Astrocyte of the cerebellum (primary cell): ENCODE results near the gene PCNX2.

Source experiments
- DNase-seq: peaks from one replicate; pipeline ENCODE4 v3.0.0-alpha.2; 2011; ENCODE audit warnings: low read depth
- H3K4me3 ChIP-seq: 2 replicates; pipeline ENCODE4 v1.5.1; 2011; ENCODE audit warnings: mild to moderate bottlenecking, low read depth, low read length, moderate library complexity
- in situ Hi-C: cut with HindIII; loops from 2 replicates; pipeline ENCODE4 v1.10.0; 2017; ENCODE audit warnings: low sequenced_read_pairs
- TF ChIP-seq, protein P1 (sequence below): IDR thresholded peaks from 2 replicates; pipeline ENCODE4 v1.5.1; 2012; ENCODE audit warnings: low read length, low read depth, moderate library complexity, mild to moderate bottlenecking; ENCODE audit errors: missing control alignments

Gene PCNX2

DNA sequence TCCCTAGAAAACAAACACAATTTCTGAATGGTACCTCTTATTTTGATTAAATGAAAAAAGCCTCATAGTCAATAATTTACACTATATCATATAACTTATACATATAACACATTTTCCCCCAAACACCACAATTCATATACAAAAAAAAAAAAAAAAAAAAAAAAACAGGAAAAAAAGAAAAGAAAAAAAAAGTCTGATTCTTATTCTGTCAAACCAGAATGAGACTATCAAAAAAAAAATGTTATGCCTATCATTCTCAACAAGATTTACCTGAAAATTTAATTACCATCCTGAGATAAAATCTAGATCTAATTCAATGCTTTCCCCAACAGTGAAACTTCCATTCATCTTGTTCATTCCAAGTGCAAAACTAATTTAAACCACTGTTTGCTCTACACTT lies 86.8 kb downstream of the PCNX2 start:
- in situ Hi-C loops = no loop called here
- H3K4me3 ChIP-seq = no peak overlapping the region
- DNase-seq = no peak
- TF ChIP-seq, protein P1, sequence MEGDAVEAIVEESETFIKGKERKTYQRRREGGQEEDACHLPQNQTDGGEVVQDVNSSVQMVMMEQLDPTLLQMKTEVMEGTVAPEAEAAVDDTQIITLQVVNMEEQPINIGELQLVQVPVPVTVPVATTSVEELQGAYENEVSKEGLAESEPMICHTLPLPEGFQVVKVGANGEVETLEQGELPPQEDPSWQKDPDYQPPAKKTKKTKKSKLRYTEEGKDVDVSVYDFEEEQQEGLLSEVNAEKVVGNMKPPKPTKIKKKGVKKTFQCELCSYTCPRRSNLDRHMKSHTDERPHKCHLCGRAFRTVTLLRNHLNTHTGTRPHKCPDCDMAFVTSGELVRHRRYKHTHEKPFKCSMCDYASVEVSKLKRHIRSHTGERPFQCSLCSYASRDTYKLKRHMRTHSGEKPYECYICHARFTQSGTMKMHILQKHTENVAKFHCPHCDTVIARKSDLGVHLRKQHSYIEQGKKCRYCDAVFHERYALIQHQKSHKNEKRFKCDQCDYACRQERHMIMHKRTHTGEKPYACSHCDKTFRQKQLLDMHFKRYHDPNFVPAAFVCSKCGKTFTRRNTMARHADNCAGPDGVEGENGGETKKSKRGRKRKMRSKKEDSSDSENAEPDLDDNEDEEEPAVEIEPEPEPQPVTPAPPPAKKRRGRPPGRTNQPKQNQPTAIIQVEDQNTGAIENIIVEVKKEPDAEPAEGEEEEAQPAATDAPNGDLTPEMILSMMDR = no peak

DNA sequence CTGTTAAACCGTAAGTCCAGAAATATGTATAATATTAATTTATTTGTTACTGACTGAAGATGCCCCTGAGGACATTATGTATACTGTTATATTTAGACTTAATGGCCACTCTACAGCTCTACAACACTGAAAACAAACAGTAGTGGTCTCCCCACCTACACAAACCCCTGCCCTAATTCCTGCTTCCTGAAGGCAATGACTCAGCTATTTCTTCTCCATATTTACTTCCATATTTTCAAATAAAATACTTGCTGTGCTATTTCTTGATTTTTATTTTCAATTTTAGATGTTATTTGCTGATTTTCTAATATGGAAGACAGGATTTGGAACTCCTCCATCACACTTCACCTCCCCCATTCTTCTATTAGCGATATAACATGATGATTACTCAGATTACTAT lies 97.6 kb downstream of the PCNX2 start:
- no peak overlapping the region for H3K4me3 ChIP-seq
- in situ Hi-C loops = no loop called here
- DNase-seq = no peak
- TF ChIP-seq, protein P1 = no peak

DNA sequence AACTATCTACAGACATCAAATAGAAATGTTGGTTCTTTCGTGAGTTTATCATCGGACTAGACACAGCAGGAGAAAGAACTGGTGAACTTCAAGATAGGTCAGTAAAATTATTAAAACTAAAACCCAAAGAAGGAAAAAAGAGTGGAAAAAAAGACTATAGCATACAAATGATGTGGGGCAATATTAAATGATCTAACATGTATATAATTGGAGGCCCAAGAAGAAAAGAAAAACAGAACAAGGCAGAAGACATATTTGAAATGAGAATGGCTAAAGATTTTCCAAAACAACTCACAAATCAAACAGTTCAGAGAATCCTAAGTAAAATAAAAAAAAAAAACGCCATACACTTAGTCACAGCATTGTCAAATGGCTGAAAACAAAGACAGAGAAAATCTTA lies 101.8 kb downstream of the PCNX2 start:
- in situ Hi-C loops = no loop called here
- no peak for DNase-seq
- no peak overlapping the region for H3K4me3 ChIP-seq
- TF ChIP-seq, protein P1 = no peak

DNA sequence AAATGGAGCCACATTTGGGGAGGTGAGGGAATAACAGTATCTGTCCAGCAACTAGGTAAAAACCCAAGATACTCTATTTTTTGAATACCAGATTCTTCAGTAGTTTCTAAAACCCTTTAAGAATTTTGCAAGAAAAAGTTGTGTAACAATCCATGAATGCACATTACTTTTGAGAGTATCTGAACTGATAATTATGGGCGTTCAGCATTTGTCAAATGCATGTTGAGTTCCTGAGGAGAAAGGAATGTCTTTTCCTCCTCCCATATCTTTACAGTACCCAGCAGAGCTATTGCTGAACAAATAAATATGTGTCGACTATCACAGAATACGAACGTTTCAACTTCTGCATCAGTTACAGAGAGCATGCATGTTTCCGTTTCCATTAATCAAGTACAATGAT lies 104.5 kb downstream of the PCNX2 start:
- TF ChIP-seq, protein P1 = no peak

DNA sequence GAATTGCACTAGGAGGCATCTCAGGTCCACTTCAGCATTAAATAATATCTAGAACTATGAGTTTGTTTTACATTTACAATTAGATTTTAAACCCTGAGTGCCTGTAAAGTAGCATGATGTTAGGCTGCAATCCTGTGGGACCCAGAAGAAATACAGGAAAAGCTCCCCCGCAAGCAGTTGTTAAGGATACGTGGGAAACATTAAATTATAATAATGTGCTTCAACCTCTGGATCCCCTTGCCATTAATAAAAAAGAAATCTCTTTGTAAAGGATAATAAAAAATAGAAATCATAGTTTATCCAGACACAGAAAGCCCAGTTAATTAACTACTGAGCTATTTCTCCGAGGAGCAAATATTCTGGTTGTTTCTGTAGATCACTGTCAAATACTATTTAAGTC lies 106.0 kb downstream of the PCNX2 start:
- no peak overlapping the region for H3K4me3 ChIP-seq
- no peak for DNase-seq
- in situ Hi-C loops = no loop called here
- TF ChIP-seq, protein P1 = no peak

More for the DNA sequence above, 104.5 kb downstream of the PCNX2 start:
- H3K4me3 ChIP-seq = no peak overlapping the region
- no peak for DNase-seq
- in situ Hi-C loops = no loop called here

DNA sequence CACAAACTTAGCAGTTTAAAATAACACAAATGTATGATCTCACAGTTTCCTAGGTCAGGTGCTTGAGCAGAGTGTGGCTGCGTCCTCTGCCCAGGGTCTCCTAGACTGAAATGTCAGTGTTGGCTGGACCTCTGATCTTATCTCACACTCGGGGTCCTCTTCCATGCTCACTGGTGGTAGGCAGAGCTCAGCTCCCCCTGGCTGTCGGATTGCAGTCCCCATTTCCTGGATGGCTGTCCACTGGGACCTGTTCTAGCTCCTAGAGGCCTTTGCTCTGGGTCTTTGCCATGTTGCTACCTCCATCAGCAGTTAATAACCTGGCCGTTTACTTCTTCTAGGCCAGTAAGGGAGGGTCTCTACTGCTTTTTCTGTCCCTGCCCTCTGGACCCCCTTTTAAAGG lies 107.5 kb downstream of the PCNX2 start:
- TF ChIP-seq, protein P1 = no peak
- no peak overlapping the region for H3K4me3 ChIP-seq
- in situ Hi-C loops = no loop called here
- DNase-seq = no peak
